HG03066 (cell line): ENCODE results near the gene PBX1.

ENCODE experiments used
- ATAC-seq: cut with Tn5 transposase; IDR thresholded peaks from one replicate; pipeline ENCODE4 v1.9.1; 2021; ENCODE audit warnings: low read depth; ENCODE audit not compliant: unreplicated experiment

PBX1 gene

GRCh38 chr1:164611754-164612642 lies 53.0 kb downstream of the PBX1 start:
- no peak for ATAC-seq

- ATAC-seq = no peak
Observed at GRCh38 chr1:164613176-164613575, 54.2 kb downstream of the PBX1 start.

- ATAC-seq = no peak
Observed at GRCh38 chr1:164614316-164614715, 55.3 kb downstream of the PBX1 start.

DNA sequence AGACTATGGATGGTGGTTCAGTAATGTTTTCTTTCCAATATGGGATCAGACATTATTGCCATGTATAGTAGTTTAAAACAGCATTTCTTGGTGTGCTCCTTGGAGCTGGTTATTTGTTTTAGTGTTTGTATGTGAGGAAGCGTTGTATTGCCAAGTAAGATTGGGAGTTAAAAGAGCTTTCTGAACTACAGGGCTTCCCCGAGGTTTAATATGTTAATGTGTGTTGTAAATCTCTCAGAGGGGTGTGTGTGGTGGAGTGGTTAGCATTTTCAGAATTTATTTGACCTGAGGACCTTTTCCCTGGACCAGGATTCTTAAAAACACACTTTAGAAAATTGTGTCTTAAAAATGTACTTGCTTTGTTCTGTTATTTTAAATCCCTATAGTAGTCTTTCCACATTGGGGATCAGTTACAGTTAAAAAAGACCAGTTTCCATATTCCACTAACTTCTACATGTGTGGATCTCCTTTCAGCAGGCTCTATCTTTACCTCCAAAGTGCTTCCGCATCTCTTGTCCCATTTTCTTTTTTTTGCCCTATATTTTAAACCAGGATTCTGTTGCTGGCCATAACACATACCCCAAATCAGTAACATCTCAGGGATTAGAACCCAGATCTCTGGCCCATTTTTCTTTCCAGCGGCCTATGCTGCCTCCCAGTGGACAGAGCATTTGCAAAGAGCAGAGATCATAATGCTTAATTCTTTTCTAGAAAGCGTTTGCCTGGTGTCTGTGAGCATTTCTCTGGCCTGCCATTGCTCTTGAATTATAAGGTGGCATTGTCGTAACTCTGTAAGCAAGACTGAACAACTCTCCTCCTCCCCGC lies 58.6 kb downstream of the PBX1 start:
- ATAC-seq = no peak

DNA sequence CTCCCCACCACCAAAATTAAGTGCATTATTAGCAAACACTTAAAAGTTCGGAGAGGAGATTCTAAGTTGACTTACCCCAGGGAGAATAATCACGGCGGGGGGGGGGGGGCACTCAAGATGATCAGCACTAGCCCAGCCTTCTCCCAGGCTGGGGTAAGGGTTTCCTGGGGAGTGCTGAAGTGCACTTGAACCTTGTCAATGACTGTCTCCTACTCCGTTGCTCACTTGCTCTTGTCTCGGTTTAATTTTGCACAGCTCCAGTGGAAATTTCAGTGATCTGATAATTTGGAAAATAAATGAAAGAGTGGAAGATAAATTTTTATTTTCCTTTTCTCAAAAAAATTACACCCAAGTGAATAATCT lies 59.2 kb downstream of the PBX1 start:
- no peak for ATAC-seq

DNA sequence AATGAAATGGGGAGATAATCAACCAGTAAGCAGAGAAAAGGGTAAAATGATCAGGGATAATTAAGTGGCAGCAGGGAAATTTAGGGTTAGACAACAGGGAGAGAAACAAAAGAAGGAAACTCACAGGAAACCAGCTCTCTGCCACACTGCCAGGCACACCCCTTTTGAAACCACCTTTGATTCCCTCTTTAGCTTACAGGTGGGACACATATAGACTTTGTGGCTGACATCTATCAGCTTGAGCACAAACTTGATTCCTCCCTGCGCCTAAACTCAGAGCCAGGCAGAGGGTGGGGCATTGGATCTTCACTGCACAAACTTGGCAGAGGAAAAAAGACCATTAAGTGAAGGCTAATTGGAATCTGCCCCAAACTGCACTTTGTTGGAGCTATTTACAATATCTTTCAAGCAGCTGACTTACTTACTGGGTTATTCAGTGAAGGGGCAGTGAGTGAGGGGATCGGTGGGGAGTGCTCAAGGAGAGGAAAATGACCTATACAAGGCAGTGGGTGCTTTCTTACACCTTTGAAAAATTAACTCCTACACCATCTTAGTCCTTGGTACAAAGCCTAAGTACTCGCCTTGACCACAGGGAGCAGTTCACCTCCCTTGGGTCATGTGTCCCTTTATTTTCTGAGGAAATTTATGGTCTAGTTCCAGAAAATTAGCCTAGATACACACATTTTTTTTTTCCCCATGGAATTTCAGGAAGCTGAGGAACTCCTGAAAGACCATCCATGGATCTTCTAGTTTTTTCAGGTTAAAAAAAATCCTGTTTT lies 60.2 kb downstream of the PBX1 start:
- no peak for ATAC-seq

- ATAC-seq = no peak
Observed at GRCh38 chr1:164622068-164622845, 63.3 kb downstream of the PBX1 start.

DNA sequence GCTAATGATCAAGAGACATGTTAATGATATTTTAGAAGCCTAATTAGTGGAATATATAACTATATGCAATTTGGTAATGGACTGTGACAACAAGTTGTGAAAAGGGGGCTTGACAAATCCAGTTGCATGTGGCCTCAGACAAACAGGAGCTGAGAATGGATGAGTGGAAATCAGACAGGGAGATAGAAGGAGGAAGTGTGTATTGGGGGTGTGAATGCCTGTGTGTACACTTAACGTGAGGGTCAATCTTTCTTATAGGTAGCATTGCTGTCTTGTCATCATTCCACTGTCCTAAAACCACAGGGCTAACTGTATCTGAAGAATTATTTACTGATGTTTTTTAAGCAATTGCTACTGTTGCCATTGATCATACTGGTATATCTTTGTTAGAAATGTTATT lies 64.8 kb downstream of the PBX1 start:
- ATAC-seq = no peak

GRCh38 chr1:164624400-164624799 lies 65.4 kb downstream of the PBX1 start:
- no peak for ATAC-seq

DNA sequence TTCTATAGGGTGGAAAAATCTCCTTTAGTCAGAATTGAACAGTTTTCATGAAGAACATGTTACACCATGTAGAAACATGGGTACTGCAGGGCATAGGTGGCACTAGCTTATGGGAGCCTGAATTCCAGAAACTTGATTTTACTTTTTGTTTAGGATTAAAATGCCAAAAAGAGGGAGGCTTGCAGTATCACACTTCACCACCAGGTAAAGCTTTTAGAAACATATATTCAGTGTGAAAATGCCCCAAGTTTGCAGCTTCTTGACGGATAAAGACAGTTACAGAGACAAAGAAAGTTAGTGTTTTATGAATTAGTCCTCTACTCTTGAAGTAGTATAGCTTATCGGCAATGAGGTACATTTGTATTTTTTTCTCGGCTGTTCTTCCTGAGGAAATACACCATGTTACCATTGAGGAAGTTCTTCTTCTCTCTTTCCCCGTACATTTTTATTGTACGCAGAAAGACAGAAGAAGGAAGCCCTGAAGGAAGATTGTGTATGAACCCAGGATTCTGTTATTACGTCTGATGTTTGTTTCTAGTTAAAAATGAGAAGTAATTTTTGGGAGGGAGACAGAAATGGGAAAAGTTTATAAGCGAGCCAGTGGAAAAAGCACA lies 66.1 kb downstream of the PBX1 start:
- ATAC-seq = no peak

GRCh38 chr1:164628772-164629171 lies 69.8 kb downstream of the PBX1 start:
- ATAC-seq = no peak

- no peak for ATAC-seq
Observed at GRCh38 chr1:164629971-164630370, 71.0 kb downstream of the PBX1 start.

DNA sequence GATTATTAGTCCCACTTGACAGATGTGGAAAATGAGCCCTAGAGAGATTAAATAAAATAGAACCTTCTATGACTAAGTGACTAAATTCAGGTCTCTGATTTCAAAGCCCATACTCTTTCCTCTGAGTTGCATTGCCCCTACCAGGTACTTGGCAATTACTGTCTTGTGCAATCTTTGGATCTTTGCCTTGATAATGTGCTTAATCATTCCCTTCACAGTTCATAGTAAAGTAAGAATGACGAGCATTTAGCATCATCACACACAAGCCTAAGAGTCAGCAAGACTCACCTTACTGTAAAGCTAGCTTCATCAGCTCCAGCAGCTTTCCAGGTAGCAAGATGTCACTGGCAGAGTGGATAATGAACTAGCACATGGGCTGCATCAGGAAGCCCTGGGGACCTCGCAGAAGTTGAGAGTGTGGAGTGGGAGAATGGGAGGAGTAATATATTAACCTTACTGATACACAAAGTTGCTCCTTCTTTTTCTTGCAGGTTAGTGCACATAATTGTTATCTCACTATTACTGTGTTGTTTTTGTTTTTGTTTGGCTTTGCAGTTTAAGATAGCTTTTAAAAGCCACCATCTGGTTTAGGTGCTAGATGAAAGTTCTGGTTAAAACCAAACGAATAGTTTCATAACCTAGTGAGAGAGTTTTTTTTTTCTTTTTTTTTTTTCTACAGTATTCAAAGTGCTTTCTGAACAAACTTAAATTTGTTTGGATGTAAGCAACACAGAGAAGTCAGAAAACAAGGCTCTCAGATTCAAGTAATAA lies 71.8 kb downstream of the PBX1 start:
- ATAC-seq = no peak

DNA sequence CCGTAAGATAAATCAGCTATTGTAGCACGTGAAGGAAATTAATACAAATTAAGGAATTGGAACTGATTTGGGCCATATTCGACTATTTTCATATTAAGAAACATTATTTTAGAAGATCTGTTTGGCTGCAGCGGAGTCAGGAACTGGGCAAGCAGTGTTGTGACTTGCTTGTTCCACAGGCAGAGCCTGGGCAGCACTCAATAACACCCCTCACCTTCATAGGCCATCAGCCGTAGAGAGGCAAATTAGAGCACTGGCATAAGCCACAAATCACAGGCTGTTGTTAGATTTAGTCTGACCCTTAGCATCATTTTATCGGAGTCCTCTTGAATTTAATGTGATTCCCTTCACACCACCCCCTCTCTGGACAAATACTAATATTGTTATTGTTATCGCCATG lies 72.8 kb downstream of the PBX1 start:
- ATAC-seq = no peak

DNA sequence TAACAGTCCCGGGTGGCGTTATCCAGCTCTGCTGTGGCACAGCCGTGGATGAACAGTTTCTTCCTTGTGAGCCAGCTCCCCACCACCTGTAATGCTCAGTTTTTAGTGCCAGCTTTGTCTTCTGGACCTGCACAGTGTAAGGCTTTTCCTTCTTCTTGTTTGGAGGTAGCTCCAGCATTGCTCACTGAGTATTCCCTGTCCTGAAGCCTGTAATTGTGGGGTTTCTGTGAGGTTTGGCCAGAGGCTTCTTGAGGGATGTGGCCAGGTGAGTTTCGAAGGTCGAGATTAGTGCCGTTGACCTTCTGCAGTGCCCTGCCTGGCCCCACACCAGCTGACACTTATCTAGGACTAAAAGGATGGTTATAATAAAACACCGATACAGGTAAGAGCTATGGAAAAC lies 75.0 kb downstream of the PBX1 start:
- ATAC-seq = no peak

- ATAC-seq = no peak
Observed at GRCh38 chr1:164635059-164635802, 76.2 kb downstream of the PBX1 start.

DNA sequence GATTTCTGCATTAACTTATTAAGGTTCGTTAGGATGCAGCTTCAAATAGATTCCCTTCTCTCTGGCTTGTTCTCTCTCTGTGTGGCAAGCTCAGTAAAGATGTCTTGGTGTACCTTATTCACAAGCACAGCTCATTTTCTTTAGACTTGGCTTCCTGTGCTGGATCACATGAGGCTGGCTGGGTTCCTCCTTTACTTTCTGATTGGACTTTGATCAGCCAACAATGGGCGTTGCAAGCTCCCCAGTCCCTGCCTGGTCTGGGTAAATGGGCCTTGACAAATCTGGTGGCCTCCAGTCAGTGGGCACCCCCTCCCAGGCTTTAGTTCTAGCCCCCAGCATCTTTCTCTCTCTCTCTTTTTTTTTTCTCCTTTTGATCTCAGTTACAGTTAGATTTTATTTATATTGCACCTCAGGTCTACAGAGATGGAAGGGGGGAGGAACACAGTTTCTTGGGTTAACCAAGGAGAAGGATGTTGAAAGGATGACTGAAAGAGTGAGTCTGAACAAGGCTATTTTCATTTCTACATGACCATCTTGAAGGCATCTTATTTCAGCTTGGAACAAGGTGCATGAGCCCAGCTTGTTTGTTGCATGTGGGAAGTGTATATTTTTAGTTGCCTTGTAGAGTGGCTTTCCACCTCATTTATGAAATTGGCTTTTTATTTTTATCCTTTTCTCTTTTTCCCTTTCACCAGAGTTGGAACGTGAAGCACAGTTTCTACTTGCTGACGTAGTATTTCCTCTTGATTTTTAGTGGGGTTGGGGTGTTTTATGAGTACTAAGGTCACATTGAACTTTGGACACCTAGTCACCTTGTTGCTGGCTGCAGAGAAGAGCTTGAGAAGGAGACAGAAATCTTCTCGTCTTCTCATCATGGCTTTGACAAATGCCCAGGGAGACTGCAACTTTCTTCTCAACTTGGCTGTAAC lies 77.1 kb downstream of the PBX1 start:
- no peak for ATAC-seq
